Naive B cell (primary cell): ENCODE measurements around the gene ETV6. TPM values are rescaled to one million over a fixed set of nuclear protein-coding genes. Genes with fewer than 3 reads are reported as not detected.

Experiments
- ATAC-seq, 2 donors: fragments of 150-1000 bp; cut with Tn5 transposase; 2 replicates each; pipeline ENCODE4 v1.10.0; 2021; ENCODE audit warnings: low read depth in 2 of 2, mild to moderate bottlenecking in 2 of 2, moderate library complexity in 2 of 2
- DNase-seq: peaks from one replicate; pipeline ENCODE4 v3.0.0; 2022
- H3K27ac Mint-ChIP-seq, 6 donors: one replicate each; pipeline ENCODE4 v1.8.0; 2020 to 2022; ENCODE audit warnings: mild to moderate bottlenecking in 6 of 6, mixed read lengths in 6 of 6, moderate library complexity in 5 of 6, inconsistent platforms in 2 of 6
- H3K27me3 Mint-ChIP-seq, 3 donors: one replicate each; pipeline ENCODE4 v1.8.0; 2021 to 2022; ENCODE audit warnings: mixed read lengths in 3 of 3, mild to moderate bottlenecking in 1 of 3
- H3K36me3 Mint-ChIP-seq, 2 donors: one replicate each; pipeline ENCODE4 v1.8.0; 2020 to 2022; ENCODE audit warnings: mixed read lengths in 2 of 2, inconsistent platforms in 1 of 2, mild to moderate bottlenecking in 1 of 2
- H3K4me1 Mint-ChIP-seq, 3 donors: one replicate each; pipeline ENCODE4 v1.8.0; 2020 to 2022; ENCODE audit warnings: mixed read lengths in 3 of 3, inconsistent platforms in 1 of 3, mild to moderate bottlenecking in 1 of 3, moderate library complexity in 1 of 3
- H3K4me3 Mint-ChIP-seq, 8 donors: one replicate each; pipeline ENCODE4 v1.8.0; 2020 to 2022; ENCODE audit warnings: mild to moderate bottlenecking in 8 of 8, mixed read lengths in 8 of 8, moderate library complexity in 8 of 8, inconsistent platforms in 2 of 8
- H3K9me3 Mint-ChIP-seq, 7 donors: one replicate each; pipeline ENCODE4 v1.8.0; 2020 to 2022; ENCODE audit warnings: mixed read lengths in 7 of 7, mild to moderate bottlenecking in 5 of 7, inconsistent platforms in 2 of 7, moderate library complexity in 1 of 7
- polyA plus RNA-seq, 6 donors: library from polyadenylated mRNA; unstranded; fragments of 300-500 nt; fragmentation: Illumina TruSeq; gene quantifications; one replicate each; pipeline ENCODE4 v1.2.3, GENCODE V29; 2021; ENCODE audit warnings: low read depth in 6 of 6

Gene ETV6
- polyA plus RNA-seq, 6 donors from 2014 or later: 3.7 to 9.6 (median 6.6) TPM

GRCh38 chr12:11812586-11813437 lies 163.3 kb downstream of the ETV6 start:
- peaks cover 47 to 59% (median 49%) of the 10 kb centered on the region in 3 donors for H3K4me1 Mint-ChIP-seq
- ATAC-seq (peak; percentile 88), DNase-seq (peak; percentile 41)
- H3K27ac Mint-ChIP-seq: peak overlapping the region; percentile 50 to 93 (median 84)
- H3K9me3 Mint-ChIP-seq: no peaks in the 10 kb centered on the region
- H3K27me3 Mint-ChIP-seq: no peaks in the 10 kb centered on the region
- peak overlapping the region; percentile 62 to 90 (median 80) for H3K4me3 Mint-ChIP-seq
- H3K36me3 Mint-ChIP-seq: no peaks in the 10 kb centered on the region

GRCh38 chr12:11813438-11813813 lies 164.0 kb downstream of the ETV6 start:
- Mint-ChIP-seq H3K4me1 (peaks cover 43 to 53% (median 45%) of the 10 kb centered on the region in 3 donors), H3K4me3 (peak overlapping the region in 7 of 8 donors; percentile 62 to 90 (median 81)), H3K9me3 (no peaks in the 10 kb centered on the region), H3K36me3 (no peaks in the 10 kb centered on the region), H3K27ac (peak overlapping the region in 4 of 6 donors; percentile 7 to 70 (median 44)), H3K27me3 (no peaks in the 10 kb centered on the region)
- DNase-seq (no peak), ATAC-seq (peak in 1 of 2 donors; percentile 3)

GRCh38 chr12:11814374-11814773 lies 164.9 kb downstream of the ETV6 start:
- H3K4me1 Mint-ChIP-seq: peaks cover 34 to 43% (median 35%) of the 10 kb centered on the region in 3 donors

GRCh38 chr12:11815397-11815796 lies 165.9 kb downstream of the ETV6 start:
- ATAC-seq (no peak), DNase-seq (no peak)
- no peaks in the 10 kb centered on the region for H3K9me3 Mint-ChIP-seq
- H3K27me3 Mint-ChIP-seq: no peaks in the 10 kb centered on the region
- no peaks in the 10 kb centered on the region for H3K36me3 Mint-ChIP-seq
- peak overlapping the region in 1 of 8 donors; percentile 11 for H3K4me3 Mint-ChIP-seq
- peaks cover 26 to 37% (median 28%) of the 10 kb centered on the region in 3 donors for H3K4me1 Mint-ChIP-seq
- H3K27ac Mint-ChIP-seq: peak overlapping the region in 1 of 6 donors; percentile 17

More at GRCh38 chr12:11814374-11814773, 164.9 kb downstream of the ETV6 start:
- Mint-ChIP-seq H3K9me3 (no peaks in the 10 kb centered on the region), H3K36me3 (no peaks in the 10 kb centered on the region), H3K27me3 (no peaks in the 10 kb centered on the region), H3K4me3 (peak overlapping the region in 1 of 8 donors; percentile 17), H3K27ac (no peak overlapping the region)
- ATAC-seq: no peak
- no peak for DNase-seq

- Mint-ChIP-seq H3K27me3 (no peaks in the 10 kb centered on the region), H3K27ac (no peak overlapping the region), H3K36me3 (peaks cover 0 to 7% of the 10 kb centered on the region in 2 donors), H3K4me1 (peaks cover 1 to 27% (median 22%) of the 10 kb centered on the region in 3 donors), H3K4me3 (no peak overlapping the region), H3K9me3 (peaks cover 0 to 3% (median 0%) of the 10 kb centered on the region in 7 donors)
- DNase-seq: no peak
- ATAC-seq: no peak
Measured at GRCh38 chr12:11819643-11820042, 170.2 kb downstream of the ETV6 start.

- H3K4me3 Mint-ChIP-seq: no peak overlapping the region
- H3K36me3 Mint-ChIP-seq: peaks cover 0 to 7% of the 10 kb centered on the region in 2 donors
- H3K27me3 Mint-ChIP-seq: no peaks in the 10 kb centered on the region
- H3K9me3 Mint-ChIP-seq: peaks cover 0 to 3% (median 0%) of the 10 kb centered on the region in 7 donors
- H3K27ac Mint-ChIP-seq: no peak overlapping the region
- no peak for ATAC-seq
- peaks cover 9 to 34% (median 28%) of the 10 kb centered on the region in 3 donors for H3K4me1 Mint-ChIP-seq
- no peak for DNase-seq
Measured at GRCh38 chr12:11820476-11820875, 171.0 kb downstream of the ETV6 start.

- Mint-ChIP-seq H3K4me3 (peak overlapping the region; percentile 28 to 89 (median 82)), H3K27ac (peak overlapping the region in 4 of 6 donors; percentile 73 to 98 (median 96)), H3K27me3 (no peaks in the 10 kb centered on the region), H3K36me3 (peaks cover 5 to 12% of the 10 kb centered on the region in 2 donors), H3K4me1 (peaks cover 17 to 43% (median 33%) of the 10 kb centered on the region in 3 donors), H3K9me3 (peaks cover 0 to 3% (median 0%) of the 10 kb centered on the region in 7 donors)
- ATAC-seq: peak; percentile 38 to 42
- DNase-seq: no peak
Measured at GRCh38 chr12:11821386-11822080, 172.1 kb downstream of the ETV6 start.

- Mint-ChIP-seq H3K9me3 (peaks cover 0 to 3% (median 0%) of the 10 kb centered on the region in 7 donors), H3K27me3 (no peaks in the 10 kb centered on the region), H3K36me3 (peaks cover 7 to 14% of the 10 kb centered on the region in 2 donors), H3K4me1 (peaks cover 19 to 45% (median 34%) of the 10 kb centered on the region in 3 donors), H3K4me3 (peak overlapping the region; percentile 28 to 89 (median 82)), H3K27ac (peak overlapping the region in 4 of 6 donors; percentile 73 to 98 (median 96))
- ATAC-seq: peak; percentile 77 to 82
- DNase-seq: peak; percentile 61
Measured at GRCh38 chr12:11822081-11822834, 172.8 kb downstream of the ETV6 start.

GRCh38 chr12:11823043-11823442 lies 173.6 kb downstream of the ETV6 start:
- DNase-seq (no peak), ATAC-seq (no peak)
- H3K27me3 Mint-ChIP-seq: no peaks in the 10 kb centered on the region
- peaks cover 7 to 14% of the 10 kb centered on the region in 2 donors for H3K36me3 Mint-ChIP-seq
- peak overlapping the region in 2 of 6 donors; percentile 96 for H3K27ac Mint-ChIP-seq
- peak overlapping the region in 6 of 8 donors; percentile 69 to 85 (median 82) for H3K4me3 Mint-ChIP-seq
- H3K9me3 Mint-ChIP-seq: peaks cover 0 to 3% (median 0%) of the 10 kb centered on the region in 7 donors
- H3K4me1 Mint-ChIP-seq: peaks cover 19 to 45% (median 29%) of the 10 kb centered on the region in 3 donors

- Mint-ChIP-seq H3K4me1 (peaks cover 19 to 45% (median 29%) of the 10 kb centered on the region in 3 donors), H3K27ac (peak overlapping the region in 4 of 6 donors; percentile 44 to 96 (median 82)), H3K4me3 (peak overlapping the region in 4 of 8 donors; percentile 23 to 70 (median 56)), H3K9me3 (peaks cover 0 to 3% (median 0%) of the 10 kb centered on the region in 7 donors), H3K27me3 (no peaks in the 10 kb centered on the region), H3K36me3 (peaks cover 7 to 14% of the 10 kb centered on the region in 2 donors)
- ATAC-seq (no peak), DNase-seq (no peak)
Measured at GRCh38 chr12:11823593-11823992, 174.1 kb downstream of the ETV6 start.

GRCh38 chr12:11824069-11824468 lies 174.6 kb downstream of the ETV6 start:
- no peak for ATAC-seq
- peaks cover 7 to 14% of the 10 kb centered on the region in 2 donors for H3K36me3 Mint-ChIP-seq
- H3K27ac Mint-ChIP-seq: peak overlapping the region in 2 of 6 donors; percentile 96
- H3K4me3 Mint-ChIP-seq: peak overlapping the region in 4 of 8 donors; percentile 23 to 70 (median 56)
- peaks cover 19 to 45% (median 29%) of the 10 kb centered on the region in 3 donors for H3K4me1 Mint-ChIP-seq
- no peaks in the 10 kb centered on the region for H3K27me3 Mint-ChIP-seq
- H3K9me3 Mint-ChIP-seq: peaks cover 0 to 3% (median 0%) of the 10 kb centered on the region in 7 donors
- DNase-seq: no peak

GRCh38 chr12:11824736-11825135 lies 175.3 kb downstream of the ETV6 start:
- Mint-ChIP-seq H3K9me3 (peaks cover 0 to 3% (median 0%) of the 10 kb centered on the region in 7 donors), H3K4me1 (peaks cover 19 to 45% (median 29%) of the 10 kb centered on the region in 3 donors), H3K27me3 (no peaks in the 10 kb centered on the region), H3K36me3 (peaks cover 7 to 14% of the 10 kb centered on the region in 2 donors), H3K4me3 (peak overlapping the region in 1 of 8 donors; percentile 30), H3K27ac (peak overlapping the region in 3 of 6 donors; percentile 68 to 96 (median 90))
- DNase-seq: no peak
- no peak for ATAC-seq
